ENCODE data around the gene ATP10B.

The ATP10B gene

DNA sequence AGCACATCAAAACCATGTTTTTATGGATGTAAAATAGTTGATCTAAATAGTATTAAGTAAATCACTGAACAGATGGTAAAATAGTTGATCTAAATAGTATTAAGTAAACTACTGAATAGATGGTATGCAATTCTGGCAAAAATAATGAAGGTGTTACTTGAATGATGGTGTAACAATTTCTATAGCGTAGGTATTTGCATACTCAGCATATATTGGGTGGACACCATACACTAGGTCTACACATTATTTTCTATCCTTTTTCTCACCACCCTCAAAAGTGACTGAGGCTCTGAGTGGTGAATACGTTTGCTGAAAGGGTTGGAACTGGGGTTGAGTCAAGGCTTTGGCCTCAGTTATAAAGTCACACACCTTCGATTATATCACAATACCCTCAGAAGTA, 81.3 kb downstream of the ATP10B start:
- H3K14ac ChIP-seq (ENCODE audit: low read length in 2 of 2): no peak overlapping the region
- no peak overlapping the region for H2BK5ac ChIP-seq (ENCODE audit: low read depth, low read length, poor library complexity, severe bottlenecking)
- H3K9ac ChIP-seq (ENCODE audit: low read length): no peak overlapping the region
- H3K4me3 ChIP-seq (ENCODE audit: insufficient read depth in 1 of 2, low read depth in 1 of 2, low read length in 2 of 2): no peak overlapping the region
- no peaks in the 10 kb centered on the region for H3K9me3 ChIP-seq (ENCODE audit: control insufficient read depth, low read length)
- H3K4ac ChIP-seq (ENCODE audit: low read depth in 1 of 2, low read length in 2 of 2): no peak overlapping the region
- H2BK120ac ChIP-seq (ENCODE audit: low read depth, low read length): no peak overlapping the region
- no peak overlapping the region for H2AK5ac ChIP-seq (ENCODE audit: low read length, severe bottlenecking)
- H3K23ac ChIP-seq (ENCODE audit: low read length in 2 of 2): no peak overlapping the region
- H3K4me1 ChIP-seq (ENCODE audit: control insufficient read depth, insufficient read depth, low read depth, low read length): no peaks in the 10 kb centered on the region
- no peak overlapping the region for H4K8ac ChIP-seq (ENCODE audit: low read length)
- H3K36me3 ChIP-seq (ENCODE audit: control insufficient read depth in 1 of 2, insufficient read depth in 2 of 2, low read depth in 1 of 2, low read length in 2 of 2): no peaks in the 10 kb centered on the region
- no peak overlapping the region for H2AFZ ChIP-seq (ENCODE audit: low read depth, low read length)
- H3K4me2 ChIP-seq (ENCODE audit: low read length, poor library complexity, severe bottlenecking): no peak overlapping the region
- H3K18ac ChIP-seq (ENCODE audit: low read depth in 1 of 2, low read length in 2 of 2): no peak overlapping the region
- no peaks in the 10 kb centered on the region for H3K79me1 ChIP-seq (replicated peaks; ENCODE audit: low read length, poor library complexity, severe bottlenecking)
- H2BK12ac ChIP-seq (ENCODE audit: low read length in 2 of 2): no peak overlapping the region
- H3K27ac ChIP-seq (ENCODE audit: low read length, poor library complexity, severe bottlenecking): no peak overlapping the region
- no peak overlapping the region for H2BK15ac ChIP-seq (ENCODE audit: low read depth, poor library complexity, severe bottlenecking)
- H3K27me3 ChIP-seq (ENCODE audit: control insufficient read depth in 1 of 2, insufficient read depth in 1 of 2, low read length in 2 of 2): no peaks in the 10 kb centered on the region
- WGBS: no CpG with 5 or more reads among the region's 3 CpGs
- no peak for DNase-seq
- no peak overlapping the region for H4K91ac ChIP-seq (ENCODE audit: low read length)

GRCh38 chr5:160769301-160769700, 82.7 kb downstream of the ATP10B start:
- H3K36me3 ChIP-seq (ENCODE audit: control insufficient read depth in 1 of 2, insufficient read depth in 2 of 2, low read depth in 1 of 2, low read length in 2 of 2): no peaks in the 10 kb centered on the region
- H3K4me1 ChIP-seq (ENCODE audit: control insufficient read depth, insufficient read depth, low read depth, low read length): no peaks in the 10 kb centered on the region
- no peaks in the 10 kb centered on the region for H3K27me3 ChIP-seq (ENCODE audit: control insufficient read depth in 1 of 2, insufficient read depth in 1 of 2, low read length in 2 of 2)
- no peak overlapping the region for H4K8ac ChIP-seq (ENCODE audit: low read length)
- WGBS: 92% methylated on average over 4 of the region's 4 CpGs
- no peak overlapping the region for H3K4me2 ChIP-seq (ENCODE audit: low read length, poor library complexity, severe bottlenecking)
- no peak overlapping the region for H3K14ac ChIP-seq (ENCODE audit: low read length in 2 of 2)
- H3K9me3 ChIP-seq (ENCODE audit: control insufficient read depth, low read length): no peaks in the 10 kb centered on the region
- H3K4ac ChIP-seq (ENCODE audit: low read depth in 1 of 2, low read length in 2 of 2): no peak overlapping the region
- H3K23ac ChIP-seq (ENCODE audit: low read length in 2 of 2): no peak overlapping the region
- no peak overlapping the region for H2BK120ac ChIP-seq (ENCODE audit: low read depth, low read length)
- H2AFZ ChIP-seq (ENCODE audit: low read depth, low read length): no peak overlapping the region
- H2BK5ac ChIP-seq (ENCODE audit: low read depth, low read length, poor library complexity, severe bottlenecking): no peak overlapping the region
- no peak overlapping the region for H3K9ac ChIP-seq (ENCODE audit: low read length)
- no peaks in the 10 kb centered on the region for H3K79me1 ChIP-seq (replicated peaks; ENCODE audit: low read length, poor library complexity, severe bottlenecking)
- H4K91ac ChIP-seq (ENCODE audit: low read length): no peak overlapping the region
- H2BK15ac ChIP-seq (ENCODE audit: low read depth, poor library complexity, severe bottlenecking): no peak overlapping the region
- no peak overlapping the region for H3K18ac ChIP-seq (ENCODE audit: low read depth in 1 of 2, low read length in 2 of 2)
- DNase-seq: no peak
- H2BK12ac ChIP-seq (ENCODE audit: low read length in 2 of 2): no peak overlapping the region
- H2AK5ac ChIP-seq (ENCODE audit: low read length, severe bottlenecking): no peak overlapping the region
- H3K27ac ChIP-seq (ENCODE audit: low read length, poor library complexity, severe bottlenecking): no peak overlapping the region
- H3K4me3 ChIP-seq (ENCODE audit: insufficient read depth in 1 of 2, low read depth in 1 of 2, low read length in 2 of 2): no peak overlapping the region

- Histone ChIP-seq H3K4ac (ENCODE audit: low read depth in 1 of 2, low read length in 2 of 2) (no peak overlapping the region), H3K9me3 (ENCODE audit: control insufficient read depth, low read length) (peaks cover 5% of the 10 kb centered on the region), H3K9ac (ENCODE audit: low read length) (no peak overlapping the region), H3K36me3 (ENCODE audit: control insufficient read depth in 1 of 2, insufficient read depth in 2 of 2, low read depth in 1 of 2, low read length in 2 of 2) (no peaks in the 10 kb centered on the region), H2BK120ac (ENCODE audit: low read depth, low read length) (no peak overlapping the region), H2AK5ac (ENCODE audit: low read length, severe bottlenecking) (no peak overlapping the region), H3K79me1 (replicated peaks; ENCODE audit: low read length, poor library complexity, severe bottlenecking) (no peaks in the 10 kb centered on the region), H3K23ac (ENCODE audit: low read length in 2 of 2) (no peak overlapping the region), H3K14ac (ENCODE audit: low read length in 2 of 2) (no peak overlapping the region), H2BK15ac (ENCODE audit: low read depth, poor library complexity, severe bottlenecking) (no peak overlapping the region), H3K4me2 (ENCODE audit: low read length, poor library complexity, severe bottlenecking) (no peak overlapping the region), H3K27ac (ENCODE audit: low read length, poor library complexity, severe bottlenecking) (no peak overlapping the region), H2AFZ (ENCODE audit: low read depth, low read length) (no peak overlapping the region), H3K4me1 (ENCODE audit: control insufficient read depth, insufficient read depth, low read depth, low read length) (no peaks in the 10 kb centered on the region), H3K18ac (ENCODE audit: low read depth in 1 of 2, low read length in 2 of 2) (no peak overlapping the region), H2BK12ac (ENCODE audit: low read length in 2 of 2) (no peak overlapping the region), H3K27me3 (ENCODE audit: control insufficient read depth in 1 of 2, insufficient read depth in 1 of 2, low read length in 2 of 2) (no peaks in the 10 kb centered on the region), H4K91ac (ENCODE audit: low read length) (no peak overlapping the region), H2BK5ac (ENCODE audit: low read depth, low read length, poor library complexity, severe bottlenecking) (no peak overlapping the region), H3K4me3 (ENCODE audit: insufficient read depth in 1 of 2, low read depth in 1 of 2, low read length in 2 of 2) (no peak overlapping the region), H4K8ac (ENCODE audit: low read length) (no peak overlapping the region)
- no peak for DNase-seq
- 78% methylated on average over 1 of the region's 4 CpGs for WGBS
Observed at GRCh38 chr5:160767062-160767461, 84.9 kb downstream of the ATP10B start.

DNA sequence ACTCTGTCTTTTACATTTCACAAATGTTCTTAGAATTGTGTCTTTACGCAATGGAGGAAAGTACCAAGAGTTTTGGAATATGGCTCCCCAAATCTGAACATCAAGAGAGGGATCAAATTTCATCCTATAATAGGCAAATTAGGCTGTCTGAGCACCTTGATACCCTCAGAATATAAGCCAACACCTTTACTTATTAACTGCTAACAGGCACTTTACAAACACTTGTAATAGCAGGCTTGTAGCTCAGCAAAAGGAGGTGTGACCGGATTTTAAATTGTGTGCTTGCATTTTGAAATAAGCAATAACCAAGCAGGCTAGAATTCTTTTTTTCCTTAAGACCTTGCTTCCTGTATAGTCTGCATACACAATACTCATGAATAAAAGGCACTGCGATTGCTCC, 92.0 kb downstream of the ATP10B start:
- no peak overlapping the region for H2BK12ac ChIP-seq (ENCODE audit: low read length in 2 of 2)

More for the DNA sequence above, 92.0 kb downstream of the ATP10B start:
- no peak overlapping the region for H2AFZ ChIP-seq (ENCODE audit: low read depth, low read length)
- no peak overlapping the region for H3K18ac ChIP-seq (ENCODE audit: low read depth in 1 of 2, low read length in 2 of 2)
- peaks cover 9% of the 10 kb centered on the region for H3K9me3 ChIP-seq (ENCODE audit: control insufficient read depth, low read length)
- no peak overlapping the region for H2AK5ac ChIP-seq (ENCODE audit: low read length, severe bottlenecking)
- no peaks in the 10 kb centered on the region for H3K4me1 ChIP-seq (ENCODE audit: control insufficient read depth, insufficient read depth, low read depth, low read length)
- no peak overlapping the region for H3K9ac ChIP-seq (ENCODE audit: low read length)
- 78% methylated on average over 3 of the region's 3 CpGs for WGBS
- H4K91ac ChIP-seq (ENCODE audit: low read length): no peak overlapping the region
- H3K36me3 ChIP-seq (ENCODE audit: control insufficient read depth in 1 of 2, insufficient read depth in 2 of 2, low read depth in 1 of 2, low read length in 2 of 2): no peaks in the 10 kb centered on the region
- no peak overlapping the region for H3K23ac ChIP-seq (ENCODE audit: low read length in 2 of 2)
- no peaks in the 10 kb centered on the region for H3K27me3 ChIP-seq (ENCODE audit: control insufficient read depth in 1 of 2, insufficient read depth in 1 of 2, low read length in 2 of 2)
- no peak overlapping the region for H3K27ac ChIP-seq (ENCODE audit: low read length, poor library complexity, severe bottlenecking)
- no peak overlapping the region for H4K8ac ChIP-seq (ENCODE audit: low read length)
- H3K4ac ChIP-seq (ENCODE audit: low read depth in 1 of 2, low read length in 2 of 2): no peak overlapping the region
- H2BK15ac ChIP-seq (ENCODE audit: low read depth, poor library complexity, severe bottlenecking): no peak overlapping the region
- H3K14ac ChIP-seq (ENCODE audit: low read length in 2 of 2): no peak overlapping the region
- no peak for DNase-seq
- H3K79me1 ChIP-seq (replicated peaks; ENCODE audit: low read length, poor library complexity, severe bottlenecking): no peaks in the 10 kb centered on the region
- H3K4me3 ChIP-seq (ENCODE audit: insufficient read depth in 1 of 2, low read depth in 1 of 2, low read length in 2 of 2): no peak overlapping the region
- no peak overlapping the region for H2BK5ac ChIP-seq (ENCODE audit: low read depth, low read length, poor library complexity, severe bottlenecking)
- H2BK120ac ChIP-seq (ENCODE audit: low read depth, low read length): no peak overlapping the region
- no peak overlapping the region for H3K4me2 ChIP-seq (ENCODE audit: low read length, poor library complexity, severe bottlenecking)

All from mesenchymal stem cell (in vitro differentiated cells and primary cell).